Large intestine (tissue), 3 donors: Measurements from ENCODE around the gene ACP5. TPM values are rescaled to one million over a fixed set of nuclear protein-coding genes. Genes with fewer than 3 reads are reported as not detected.
"Not testable (repeated sequence)": the region's sequence is repeated elsewhere in the genome, so short reads cannot be mapped to it uniquely, and the experiment has no call there.

Source experiments
- DNase-seq, 2 donors: peaks; one replicate each; pipeline versions ENCODE4 v3.0.0 to v3.0.0-alpha.2; 2013
- H3K27ac ChIP-seq: one replicate; pipeline ENCODE4 v1.5.1; 2013; ENCODE audit warnings: low read length
- H3K27me3 ChIP-seq: 2 replicates; pipeline ENCODE4 v1.6.1; 2013; ENCODE audit warnings: low read length; ENCODE audit not compliant: control insufficient read depth, insufficient read depth
- H3K36me3 ChIP-seq: 2 replicates; pipeline ENCODE4 v1.6.1; 2013; ENCODE audit warnings: low read length; ENCODE audit not compliant: control insufficient read depth, insufficient read depth
- H3K4me1 ChIP-seq: one replicate; pipeline ENCODE4 v1.6.1; 2013; ENCODE audit warnings: low read length; ENCODE audit not compliant: control insufficient read depth, insufficient read depth
- H3K4me3 ChIP-seq: one replicate; pipeline ENCODE4 v1.5.1; 2013; ENCODE audit warnings: low read length
- H3K9me3 ChIP-seq: one replicate; pipeline ENCODE4 v1.6.1; 2013; ENCODE audit warnings: mild to moderate bottlenecking, low read depth, low read length, moderate library complexity; ENCODE audit not compliant: control insufficient read depth
- WGBS: methylation state at CpG from one replicate; pipeline ENCODE4 v1.1.5; 2013; ENCODE audit warnings: low lambda C conversion rate; ENCODE audit not compliant: insufficient coverage; 5-methylcytosine and 5-hydroxymethylcytosine counted together
- polyA plus RNA-seq: library from polyadenylated mRNA; unstranded; fragments of 120-200 nt; gene quantifications from one replicate; pipeline ENCODE4 v1.2.1, GENCODE V29; 2013

ACP5 gene
- polyA plus RNA-seq, 1 donor: 118 TPM

- H3K27ac ChIP-seq, H3K4me3 ChIP-seq, DNase-seq, H3K9me3 ChIP-seq, H3K4me1 ChIP-seq, H3K27me3 ChIP-seq, H3K36me3 ChIP-seq: not testable (repeated sequence)
- no CpG with 5 or more reads among the region's 6 CpGs for WGBS
These were observed 13.2 kb downstream of the ACP5 start for GRCh38 chr19:11564082-11564807.

GRCh38 chr19:11563532-11563931 is 13.9 kb downstream of the ACP5 start:
- Histone ChIP-seq H3K36me3 (no peaks in the 10 kb centered on the region), H3K27ac (no peak overlapping the region), H3K4me1 (no peaks in the 10 kb centered on the region), H3K9me3 (no peaks in the 10 kb centered on the region), H3K27me3 (no peaks in the 10 kb centered on the region), H3K4me3 (no peak overlapping the region)
- WGBS: no CpG with 5 or more reads among the region's 8 CpGs
- DNase-seq: no peak

GRCh38 chr19:11560404-11561051 is 16.9 kb downstream of the ACP5 start:
- DNase-seq: peak; percentile 60 to 69
- H3K27me3 ChIP-seq: no peaks in the 10 kb centered on the region
- H3K4me3 ChIP-seq: peak overlapping the region; percentile 79
- H3K9me3 ChIP-seq: no peaks in the 10 kb centered on the region
- H3K36me3 ChIP-seq: peaks cover 5% of the 10 kb centered on the region
- H3K27ac ChIP-seq: no peak overlapping the region
- peaks cover 8% of the 10 kb centered on the region for H3K4me1 ChIP-seq
- 43% methylated on average over 1 of the region's 9 CpGs for WGBS

- Histone ChIP-seq H3K27me3 (no peaks in the 10 kb centered on the region), H3K9me3 (no peaks in the 10 kb centered on the region), H3K4me1 (peaks cover 8% of the 10 kb centered on the region), H3K27ac (peak within 1 kb of the TSS; percentile 84), H3K4me3 (peak within 1 kb of the TSS; percentile 79), H3K36me3 (peaks cover 16% of the 10 kb centered on the region)
- peak; percentile 99 for DNase-seq
- no CpG with 5 or more reads among the region's 57 CpGs for WGBS
These were observed 18.3 kb downstream of the ACP5 start, which contains the start of gene ELOF1 for GRCh38 chr19:11558881-11559828. ELOF1 (minus strand) TSS chr19:11559230; CDS start chr19:11554347, 4,883 bp downstream.

- no peaks in the 10 kb centered on the region for H3K9me3 ChIP-seq
- no peak overlapping the region for H3K27ac ChIP-seq
- DNase-seq: no peak
- peaks cover 37% of the 10 kb centered on the region for H3K36me3 ChIP-seq
- peaks cover 8% of the 10 kb centered on the region for H3K4me1 ChIP-seq
- H3K27me3 ChIP-seq: no peaks in the 10 kb centered on the region
- WGBS: no CpG with 5 or more reads among the region's 4 CpGs
- H3K4me3 ChIP-seq: no peak overlapping the region
These were observed 20.6 kb downstream of the ACP5 start for GRCh38 chr19:11556634-11557420.

GRCh38 chr19:11555246-11555645 is 22.2 kb downstream of the ACP5 start:
- Histone ChIP-seq H3K36me3 (peaks cover 37% of the 10 kb centered on the region), H3K4me1 (peaks cover 8% of the 10 kb centered on the region), H3K27me3 (no peaks in the 10 kb centered on the region), H3K27ac (no peak overlapping the region), H3K9me3 (no peaks in the 10 kb centered on the region), H3K4me3 (no peak overlapping the region)
- WGBS: no CpG with 5 or more reads among the region's 6 CpGs
- DNase-seq: no peak

- H3K4me3 ChIP-seq: no peak overlapping the region
- no peak for DNase-seq
- no peaks in the 10 kb centered on the region for H3K27me3 ChIP-seq
- no peak overlapping the region for H3K27ac ChIP-seq
- peaks cover 8% of the 10 kb centered on the region for H3K4me1 ChIP-seq
- H3K36me3 ChIP-seq: peaks cover 37% of the 10 kb centered on the region
- WGBS: no CpG with 5 or more reads among the region's 12 CpGs
- no peaks in the 10 kb centered on the region for H3K9me3 ChIP-seq
These were observed 23.3 kb downstream of the ACP5 start for GRCh38 chr19:11554160-11554559.

GRCh38 chr19:11552666-11553372 is 24.6 kb downstream of the ACP5 start:
- peak in 1 of 2 donors; percentile 0 for DNase-seq
- WGBS: no CpG with 5 or more reads among the region's 20 CpGs
- no peaks in the 10 kb centered on the region for H3K27me3 ChIP-seq
- H3K4me1 ChIP-seq: peaks cover 2% of the 10 kb centered on the region
- peaks cover 37% of the 10 kb centered on the region for H3K36me3 ChIP-seq
- H3K27ac ChIP-seq: no peak overlapping the region
- H3K9me3 ChIP-seq: no peaks in the 10 kb centered on the region
- no peak overlapping the region for H3K4me3 ChIP-seq

- peaks cover 36% of the 10 kb centered on the region for H3K36me3 ChIP-seq
- no peaks in the 10 kb centered on the region for H3K4me1 ChIP-seq
- H3K27ac ChIP-seq: no peak overlapping the region
- no CpG with 5 or more reads among the region's 26 CpGs for WGBS
- no peak for DNase-seq
- H3K9me3 ChIP-seq: no peaks in the 10 kb centered on the region
- no peak overlapping the region for H3K4me3 ChIP-seq
- no peaks in the 10 kb centered on the region for H3K27me3 ChIP-seq
These were observed 25.7 kb downstream of the ACP5 start for GRCh38 chr19:11551603-11552235.
